ENCODE measurements around the gene PPM1H.
"Not testable (repeated sequence)": the region's sequence is repeated elsewhere in the genome, so short reads cannot be mapped to it uniquely, and the experiment has no call there.

Gene PPM1H

GRCh38 chr12:62738105-62738504 lies 196.8 kb downstream of the PPM1H start:
- DNase-seq (ENCODE audit: low spot score): no peak
- TF ChIP-seq CTCF (IDR thresholded peaks at IDR 0.05; ENCODE audit: extremely low read depth, missing control alignments): no peak

GRCh38 chr12:62737615-62738014 lies 197.3 kb downstream of the PPM1H start:
- DNase-seq (ENCODE audit: low spot score): no peak
- TF ChIP-seq CTCF (IDR thresholded peaks at IDR 0.05; ENCODE audit: extremely low read depth, missing control alignments): no peak

GRCh38 chr12:62737188-62737587 lies 197.8 kb downstream of the PPM1H start:
- no peak for TF ChIP-seq CTCF (IDR thresholded peaks at IDR 0.05; ENCODE audit: extremely low read depth, missing control alignments)
- no peak for DNase-seq (ENCODE audit: low spot score)

GRCh38 chr12:62736596-62736995 lies 198.4 kb downstream of the PPM1H start:
- TF ChIP-seq CTCF (IDR thresholded peaks at IDR 0.05; ENCODE audit: extremely low read depth, missing control alignments): no peak
- no peak for DNase-seq (ENCODE audit: low spot score)

- TF ChIP-seq CTCF (IDR thresholded peaks at IDR 0.05; ENCODE audit: extremely low read depth, missing control alignments): no peak
- DNase-seq (ENCODE audit: low spot score): no peak
Observed at GRCh38 chr12:62732861-62733427, 202.0 kb downstream of the PPM1H start.

- TF ChIP-seq CTCF (IDR thresholded peaks at IDR 0.05; ENCODE audit: extremely low read depth, missing control alignments): no peak
- DNase-seq (ENCODE audit: low spot score): peak; percentile 20
Observed at GRCh38 chr12:62731055-62731820, 203.7 kb downstream of the PPM1H start.

- DNase-seq (ENCODE audit: low spot score): no peak
- TF ChIP-seq CTCF (IDR thresholded peaks at IDR 0.05; ENCODE audit: extremely low read depth, missing control alignments): no peak
Observed at GRCh38 chr12:62730649-62731048, 204.3 kb downstream of the PPM1H start.

- not testable (repeated sequence) for DNase-seq (ENCODE audit: low spot score)
Observed at GRCh38 chr12:62729579-62730544, 205.1 kb downstream of the PPM1H start.

Data from GM20000 (cell line).